ENCODE results near the gene PSEN1.
A peak's percentile ranks its signal among the peaks of the same experiment; 100 is the strongest.

PSEN1 gene

DNA sequence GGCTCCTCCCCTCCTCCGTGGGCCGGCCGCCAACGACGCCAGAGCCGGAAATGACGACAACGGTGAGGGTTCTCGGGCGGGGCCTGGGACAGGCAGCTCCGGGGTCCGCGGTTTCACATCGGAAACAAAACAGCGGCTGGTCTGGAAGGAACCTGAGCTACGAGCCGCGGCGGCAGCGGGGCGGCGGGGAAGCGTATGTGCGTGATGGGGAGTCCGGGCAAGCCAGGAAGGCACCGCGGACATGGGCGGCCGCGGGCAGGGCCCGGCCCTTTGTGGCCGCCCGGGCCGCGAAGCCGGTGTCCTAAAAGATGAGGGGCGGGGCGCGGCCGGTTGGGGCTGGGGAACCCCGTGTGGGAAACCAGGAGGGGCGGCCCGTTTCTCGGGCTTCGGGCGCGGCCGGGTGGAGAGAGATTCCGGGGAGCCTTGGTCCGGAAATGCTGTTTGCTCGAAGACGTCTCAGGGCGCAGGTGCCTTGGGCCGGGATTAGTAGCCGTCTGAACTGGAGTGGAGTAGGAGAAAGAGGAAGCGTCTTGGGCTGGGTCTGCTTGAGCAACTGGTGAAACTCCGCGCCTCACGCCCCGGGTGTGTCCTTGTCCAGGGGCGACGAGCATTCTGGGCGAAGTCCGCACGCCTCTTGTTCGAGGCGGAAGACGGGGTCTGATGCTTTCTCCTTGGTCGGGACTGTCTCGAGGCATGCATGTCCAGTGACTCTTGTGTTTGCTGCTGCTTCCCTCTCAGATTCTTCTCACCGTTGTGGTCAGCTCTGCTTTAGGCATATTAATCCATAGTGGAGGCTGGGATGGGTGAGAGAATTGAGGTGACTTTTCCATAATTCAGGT is at the start of gene PSEN1:
Gene PSEN1 (plus strand): TSS at position 121 of the 839 bp plus-strand sequence. CDS start 11,513 bp downstream, outside the sequence.
- DNase-seq: peak; percentile 72 to 99 (median 96)

GRCh38 chr14:73091044-73091443 is 45.3 kb upstream of the PSEN1 start:
- no peak for DNase-seq

GRCh38 chr14:73097421-73097820 is 38.9 kb upstream of the PSEN1 start:
- peak in 2 of 51 donors; percentile 3 to 15 for DNase-seq

GRCh38 chr14:73100334-73100733 is 36.0 kb upstream of the PSEN1 start:
- DNase-seq: no peak

DNA sequence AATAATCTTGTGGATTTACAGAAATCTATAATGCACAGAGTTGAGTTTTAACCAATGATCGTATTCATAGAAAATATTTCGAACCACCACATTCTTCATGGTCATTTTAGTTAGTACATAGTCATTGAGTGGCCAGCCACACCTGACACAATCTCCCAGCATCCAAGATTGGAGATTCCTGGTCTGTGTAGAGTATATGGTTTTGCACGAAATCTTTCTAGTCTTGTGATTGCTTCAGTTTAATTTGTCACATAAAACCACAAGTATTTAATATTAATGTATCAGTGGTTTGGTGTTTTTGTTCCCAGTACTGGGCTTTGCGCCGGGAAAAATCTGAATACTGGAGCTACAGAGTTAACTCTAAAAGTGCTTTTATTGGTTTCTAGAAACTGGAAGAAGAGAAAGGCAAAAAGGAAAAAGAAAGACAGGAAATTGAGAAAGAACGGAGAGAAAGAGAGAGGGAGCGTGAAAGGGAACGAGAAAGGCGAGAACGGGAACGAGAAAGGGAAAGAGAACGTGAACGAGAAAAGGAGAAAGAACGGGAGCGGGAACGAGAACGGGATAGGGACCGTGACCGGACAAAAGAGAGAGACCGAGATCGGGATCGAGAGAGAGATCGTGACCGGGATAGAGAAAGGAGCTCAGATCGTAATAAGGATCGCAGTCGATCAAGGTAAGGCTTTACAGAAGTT is 33.4 kb upstream of the PSEN1 start:
- DNase-seq: no peak

- DNase-seq: no peak
Measured at GRCh38 chr14:73105050-73105449, 31.3 kb upstream of the PSEN1 start.

- no peak for DNase-seq
Measured at GRCh38 chr14:73105727-73106126, 30.6 kb upstream of the PSEN1 start.

GRCh38 chr14:73116079-73116665 is 20.1 kb upstream of the PSEN1 start:
- DNase-seq: no peak

GRCh38 chr14:73124180-73124894 is 12.0 kb upstream of the PSEN1 start:
- DNase-seq: no peak

DNA sequence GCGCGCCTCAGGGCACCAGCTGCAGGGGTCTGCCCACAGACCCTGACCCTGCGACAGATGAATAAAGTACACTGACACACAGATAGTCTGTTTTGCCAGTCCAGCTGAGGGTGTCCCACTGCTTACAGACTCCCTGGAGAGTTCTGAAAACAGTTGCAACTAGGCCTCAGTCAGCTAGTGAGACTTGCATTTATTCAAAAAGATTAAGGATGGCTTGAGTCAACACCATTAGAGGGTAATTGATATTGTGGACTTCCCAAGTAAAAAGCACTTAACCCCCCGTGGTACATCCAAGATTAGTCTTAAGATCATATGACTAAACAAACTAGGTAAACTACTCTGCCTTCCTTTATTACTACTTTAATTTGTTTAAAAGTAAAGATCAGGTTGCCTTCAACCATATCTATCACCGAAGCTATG is 11.1 kb upstream of the PSEN1 start:
- no peak for DNase-seq

- no peak for DNase-seq
Measured at GRCh38 chr14:73125746-73126145, 10.6 kb upstream of the PSEN1 start.

DNA sequence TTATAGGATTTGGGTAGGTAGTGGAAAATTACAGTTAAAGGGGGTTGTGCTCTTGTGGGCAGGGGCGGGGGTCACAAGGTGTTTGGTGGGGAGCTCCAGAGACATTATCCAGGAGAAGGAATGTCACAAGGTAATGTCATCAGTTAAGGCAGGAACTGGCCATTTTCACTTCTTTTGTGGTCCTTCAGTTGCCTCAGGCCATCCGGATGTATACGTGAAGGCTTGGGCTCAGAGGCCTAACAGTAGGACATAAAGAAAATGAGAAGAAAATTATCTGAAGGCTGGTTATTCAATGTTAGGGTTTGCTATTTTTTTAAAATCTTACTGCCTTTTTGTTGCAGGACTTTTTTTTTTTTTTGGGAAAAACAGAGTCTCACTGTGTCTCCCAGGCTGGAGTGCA is 2.5 kb upstream of the PSEN1 start:
- DNase-seq: no peak

DNA sequence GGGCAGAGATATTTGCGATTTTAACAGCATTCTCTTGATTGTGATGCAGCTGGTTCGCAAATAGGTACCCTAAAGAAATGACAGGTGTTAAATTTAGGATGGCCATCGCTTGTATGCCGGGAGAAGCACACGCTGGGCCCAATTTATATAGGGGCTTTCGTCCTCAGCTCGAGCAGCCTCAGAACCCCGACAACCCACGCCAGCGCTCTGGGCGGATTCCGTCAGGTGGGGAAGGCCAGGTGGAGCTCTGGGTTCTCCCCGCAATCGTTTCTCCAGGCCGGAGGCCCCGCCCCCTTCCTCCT is 271 bp upstream of the PSEN1 start:
- no peak for DNase-seq

- DNase-seq: no peak
Measured at GRCh38 chr14:73140811-73141323, 4.6 kb downstream of the PSEN1 start.

- DNase-seq: no peak
Measured at GRCh38 chr14:73142216-73142615, 5.9 kb downstream of the PSEN1 start.

DNA sequence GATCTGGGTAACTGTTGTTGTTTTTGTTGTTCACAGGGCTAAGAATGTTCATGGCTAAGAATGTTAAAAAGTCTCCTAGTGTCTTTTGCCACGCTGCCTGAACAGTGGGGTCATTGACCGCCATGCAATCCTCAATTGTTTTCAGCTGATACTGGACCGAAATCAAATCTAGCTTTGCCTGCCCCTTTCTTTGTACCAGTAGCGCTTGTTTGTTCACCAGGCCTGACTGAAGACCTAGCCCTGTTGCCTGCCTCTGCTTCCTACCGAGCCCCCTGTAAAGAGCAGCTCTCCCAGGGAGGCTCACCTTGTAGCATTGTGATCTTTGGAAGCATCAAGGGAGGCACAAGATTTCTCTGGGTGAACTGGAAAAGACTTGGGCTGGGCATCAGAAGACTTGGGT is 6.7 kb downstream of the PSEN1 start:
- DNase-seq: peak in 43 of 51 donors; percentile 4 to 87 (median 42)

GRCh38 chr14:73143617-73144016 is 7.3 kb downstream of the PSEN1 start:
- no peak for DNase-seq

DNA sequence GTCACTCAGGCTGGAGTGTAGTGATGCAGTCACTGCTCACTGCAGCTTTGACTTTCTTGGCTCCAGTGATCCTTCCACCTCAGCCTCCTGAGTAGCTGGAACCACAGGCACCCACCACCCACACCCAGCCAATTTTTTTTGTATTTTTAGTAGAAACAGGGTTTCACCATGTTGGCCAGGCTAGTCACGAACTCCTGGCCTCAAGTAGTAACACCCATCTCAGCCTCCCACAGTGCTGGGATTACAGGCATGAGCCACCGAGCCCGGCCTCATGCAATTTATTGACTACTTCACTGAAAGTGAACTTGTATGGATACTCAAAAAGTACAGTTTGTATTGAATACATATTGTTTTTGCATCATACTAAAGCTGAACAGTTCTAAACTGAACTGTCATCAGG is 9.1 kb downstream of the PSEN1 start:
- no peak for DNase-seq

- no peak for DNase-seq
Measured at GRCh38 chr14:73146111-73146510, 9.8 kb downstream of the PSEN1 start.

DNA sequence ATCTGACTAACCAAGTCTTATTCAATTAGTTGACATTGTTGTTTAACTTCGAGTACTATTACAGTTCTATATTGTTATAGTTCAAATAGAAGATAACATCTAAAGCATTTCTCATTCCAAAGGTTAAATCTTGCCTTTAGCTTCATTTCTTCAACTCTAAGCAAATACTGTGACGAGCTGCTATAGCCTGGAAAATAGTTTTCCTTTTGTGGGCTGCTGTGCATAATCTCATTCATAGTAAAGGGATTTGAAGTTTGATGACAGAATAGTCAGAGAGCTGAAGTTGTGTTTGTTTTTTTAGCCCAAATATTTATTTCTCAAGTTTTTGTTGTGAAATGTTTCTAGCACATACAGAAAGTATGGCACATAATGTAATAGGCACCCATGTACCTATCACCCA is 13.4 kb downstream of the PSEN1 start:
- no peak for DNase-seq

DNA sequence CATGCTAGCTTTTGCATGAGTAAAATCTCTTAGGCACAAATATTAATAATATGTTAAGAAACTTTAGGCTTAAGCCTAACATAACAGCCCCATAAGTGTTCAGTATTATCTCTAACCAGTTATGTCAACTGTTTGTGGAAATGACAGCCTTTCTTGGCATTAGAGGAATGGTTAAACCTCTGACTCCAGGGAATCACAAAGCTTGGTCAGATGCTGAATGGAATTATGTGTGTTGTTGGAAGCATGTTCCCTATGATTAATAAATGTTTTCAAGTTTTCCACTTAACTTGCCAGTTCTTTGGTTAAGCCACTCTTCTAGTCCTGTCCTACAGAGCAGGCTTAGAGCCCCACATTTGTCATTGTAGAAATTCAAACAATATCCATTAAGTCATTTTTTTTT is 17.0 kb downstream of the PSEN1 start:
- DNase-seq: no peak

GRCh38 chr14:73162251-73162650 is 25.9 kb downstream of the PSEN1 start:
- peak in 1 of 51 donors; percentile 8 for DNase-seq

Data from hypothalamus (tissue), 51 donors.